ENCODE measurements around the gene TLR9. TPM values are rescaled to one million over a fixed set of nuclear protein-coding genes. Genes with fewer than 3 reads are reported as not detected.

The TLR9 gene
- total RNA-seq, 4 donors from 2014 or later, result 0.19 TPM; not detected in 3

GRCh38 chr3:52237006-52237656, 11.7 kb upstream of the TLR9 start:
- DNase-seq (ENCODE audit: low spot score), result no peak
- peak; percentile 1 for ATAC-seq (ENCODE audit: low FRiP score)
- no peak for TF ChIP-seq CTCF (IDR thresholded peaks at IDR 0.05)

GRCh38 chr3:52236424-52236886, 11.0 kb upstream of the TLR9 start:
- no peak for ATAC-seq (ENCODE audit: low FRiP score)
- DNase-seq (ENCODE audit: low spot score), result no peak
- TF ChIP-seq CTCF (IDR thresholded peaks at IDR 0.05), result no peak

GRCh38 chr3:52234516-52235447, 9.3 kb upstream of the TLR9 start:
- ATAC-seq (ENCODE audit: low FRiP score), result no peak
- TF ChIP-seq CTCF (IDR thresholded peaks at IDR 0.05), result no peak
- DNase-seq (ENCODE audit: low spot score), result no peak

- no peak for DNase-seq (ENCODE audit: low spot score)
- no peak for TF ChIP-seq CTCF (IDR thresholded peaks at IDR 0.05)
Observed at GRCh38 chr3:52233968-52234367, 8.5 kb upstream of the TLR9 start.

DNA sequence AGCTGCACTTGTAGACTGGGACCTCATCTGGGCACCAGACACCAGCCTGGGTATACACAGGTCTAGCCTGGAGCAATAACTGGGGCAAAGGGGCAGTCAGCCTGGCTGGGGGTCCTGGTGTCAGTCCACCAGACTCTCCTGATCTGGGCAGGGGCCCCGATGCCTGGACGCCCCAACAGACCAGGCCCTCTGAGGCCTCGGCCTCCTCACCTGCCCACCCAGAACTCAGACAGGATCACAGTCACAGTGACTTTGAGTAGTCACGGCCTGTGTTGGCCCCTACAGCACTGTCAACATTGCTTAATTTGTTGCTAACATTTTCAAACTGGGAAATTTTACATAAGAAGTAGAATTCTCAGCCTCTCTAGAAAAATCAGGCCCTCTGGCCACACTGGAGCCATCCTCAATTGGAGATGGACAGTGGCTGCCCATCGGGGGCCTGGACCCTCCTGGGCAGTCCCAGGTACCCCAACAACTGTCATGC, 7.7 kb upstream of the TLR9 start:
- DNase-seq (ENCODE audit: low spot score), result no peak
- ATAC-seq (ENCODE audit: low FRiP score), result no peak
- TF ChIP-seq CTCF (IDR thresholded peaks at IDR 0.05), result no peak

More at GRCh38 chr3:52233968-52234367, 8.5 kb upstream of the TLR9 start:
- ATAC-seq (ENCODE audit: low FRiP score), result no peak

DNA sequence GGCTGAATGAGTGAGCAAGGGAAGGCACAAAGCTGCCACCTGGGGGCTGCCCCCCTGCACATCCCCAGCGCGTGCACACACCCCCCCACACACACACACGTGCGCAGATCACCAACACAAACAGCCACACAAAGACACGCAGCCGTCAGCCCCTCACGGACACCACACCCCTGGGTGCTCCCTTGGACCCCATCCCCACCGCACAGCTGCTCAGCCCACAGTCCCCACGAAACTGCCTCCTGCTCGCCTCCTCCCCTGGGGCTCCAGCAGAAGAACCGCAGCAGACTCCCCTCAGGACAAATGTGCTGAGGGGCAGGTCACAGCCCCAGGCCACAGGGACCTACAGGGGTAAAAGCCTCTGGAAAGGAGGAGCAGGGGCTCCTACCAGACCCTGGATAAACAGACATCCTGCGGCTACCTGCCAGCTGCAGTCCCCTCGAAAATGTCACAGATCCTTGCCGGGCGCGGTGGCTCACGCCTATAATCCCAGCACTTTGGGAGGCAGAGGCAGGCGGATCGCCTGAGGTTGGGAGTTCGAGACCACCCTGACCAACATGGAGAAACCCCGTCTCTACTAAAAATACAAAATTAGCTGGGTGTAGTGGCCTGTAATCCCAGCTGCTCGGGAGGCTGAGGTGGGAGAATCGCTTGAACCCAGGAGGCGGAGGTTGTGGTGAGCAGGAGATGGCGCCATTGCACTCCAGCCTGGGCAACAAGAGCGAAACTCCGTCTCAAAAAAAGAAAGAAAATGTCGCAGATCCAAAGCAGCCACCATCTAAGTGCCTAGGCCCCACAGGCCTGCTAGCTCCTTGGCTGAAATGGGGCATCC, 7.0 kb upstream of the TLR9 start:
- DNase-seq (ENCODE audit: low spot score) (no peak), ATAC-seq (ENCODE audit: low FRiP score) (no peak)
- no peak for TF ChIP-seq CTCF (IDR thresholded peaks at IDR 0.05)
